Measurements from ENCODE around the gene BDP1.

BDP1 gene

DNA sequence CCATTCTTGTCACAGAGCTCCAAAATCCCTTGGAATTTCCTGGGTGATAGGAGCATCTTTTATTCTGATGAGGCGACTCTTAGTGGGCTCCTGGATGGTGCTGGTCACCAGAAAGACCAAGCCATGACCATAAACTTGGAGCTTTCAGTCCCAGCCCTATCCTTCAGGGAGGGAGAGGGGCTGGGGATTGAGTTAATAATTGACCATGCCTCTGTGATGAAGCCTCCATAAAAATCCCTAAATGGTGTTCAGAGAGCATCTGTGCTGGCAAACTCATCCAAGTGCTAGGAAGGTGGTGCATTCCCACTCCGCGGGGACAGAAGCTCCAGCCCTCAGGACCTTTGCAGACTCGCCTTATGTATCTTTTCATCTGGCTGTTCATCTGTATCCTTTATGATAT is 160.4 kb downstream of the BDP1 start:
- TF ChIP-seq POLR2A (IDR thresholded peaks at IDR 0.05; ENCODE audit: low read length), result no peak
- no peak for TF ChIP-seq GATA1 (IDR thresholded peaks at IDR 0.05; ENCODE audit: low read depth, low read length)

More for the DNA sequence above, 160.4 kb downstream of the BDP1 start:
- no peak for DNase-seq

Data from erythroblast (primary cell).